Skeletal muscle satellite cell (primary cell): ENCODE results near the gene AARS1.
A peak's percentile ranks its signal among the peaks of the same experiment; 100 is the strongest.
"Not testable (repeated sequence)": the region's sequence is repeated elsewhere in the genome, so short reads cannot be mapped to it uniquely, and the experiment has no call there.

Experiments used
- H3K27me3 ChIP-seq: 2 replicates; pipeline ENCODE4 v1.7.0; 2013; ENCODE audit warnings: low read length; ENCODE audit not compliant: control insufficient read depth, insufficient read depth
- H3K36me3 ChIP-seq: 2 replicates; pipeline ENCODE4 v1.7.0; 2013; ENCODE audit warnings: mild to moderate bottlenecking, control low read depth, low read length; ENCODE audit not compliant: insufficient read depth
- H3K4me1 ChIP-seq: 2 replicates; pipeline ENCODE4 v1.7.0; 2013; ENCODE audit warnings: low read length; ENCODE audit not compliant: control insufficient read depth, insufficient read depth
- H3K4me2 ChIP-seq: 2 replicates; pipeline ENCODE4 v1.7.0; 2013; ENCODE audit warnings: mild to moderate bottlenecking, low read length
- H3K4me3 ChIP-seq: 2 replicates; pipeline ENCODE4 v1.7.0; 2013; ENCODE audit warnings: low read length
- H3K9ac ChIP-seq: 2 replicates; pipeline ENCODE4 v1.7.0; 2013; ENCODE audit warnings: mild to moderate bottlenecking, low read depth, low read length, moderate library complexity
- H3K9me3 ChIP-seq: replicated peaks from 2 replicates; pipeline ENCODE4 v1.7.0; 2013; ENCODE audit warnings: mild to moderate bottlenecking, control low read depth, low read length

The AARS1 gene

GRCh38 chr16:70251629-70252354 lies 37.5 kb downstream of the AARS1 start, which contains the start of gene EXOSC6:
Gene EXOSC6, minus strand, starts transcription at chr16:70251940. Its CDS starts 40 bp downstream, at chr16:70251900.
- H3K9me3 ChIP-seq, result no peaks in the 10 kb centered on the region
- peak within 1 kb of the TSS; percentile 91 for H3K4me3 ChIP-seq
- H3K4me2 ChIP-seq, result peak within 1 kb of the TSS; percentile 98
- H3K9ac ChIP-seq, result peak within 1 kb of the TSS; percentile 91
- no peaks in the 10 kb centered on the region for H3K27me3 ChIP-seq
- H3K4me1 ChIP-seq, result peaks cover 5% of the 10 kb centered on the region
- H3K36me3 ChIP-seq, result peaks cover 41% of the 10 kb centered on the region

GRCh38 chr16:70250748-70251628 lies 38.3 kb downstream of the AARS1 start:
- peak overlapping the region; percentile 91 for H3K4me3 ChIP-seq
- H3K36me3 ChIP-seq, result peaks cover 41% of the 10 kb centered on the region

GRCh38 chr16:70249697-70250096 lies 39.6 kb downstream of the AARS1 start:
- H3K4me2 ChIP-seq, result peak overlapping the region; percentile 75
- not testable (repeated sequence) for H3K4me3 ChIP-seq, H3K9ac ChIP-seq, H3K27me3 ChIP-seq, H3K9me3 ChIP-seq, H3K4me1 ChIP-seq
- peaks cover 30% of the 10 kb centered on the region for H3K36me3 ChIP-seq

More at GRCh38 chr16:70250748-70251628, 38.3 kb downstream of the AARS1 start:
- Histone ChIP-seq H3K4me1 (peaks cover 5% of the 10 kb centered on the region), H3K9ac (peak overlapping the region; percentile 91), H3K27me3 (no peaks in the 10 kb centered on the region), H3K9me3 (no peaks in the 10 kb centered on the region), H3K4me2 (peak overlapping the region; percentile 98)

- not testable (repeated sequence) for H3K4me2 ChIP-seq, H3K36me3 ChIP-seq, H3K27me3 ChIP-seq, H3K4me1 ChIP-seq, H3K9me3 ChIP-seq, H3K9ac ChIP-seq, H3K4me3 ChIP-seq
Observed at GRCh38 chr16:70238773-70239172, 50.5 kb downstream of the AARS1 start.

- not testable (repeated sequence) for H3K27me3 ChIP-seq, H3K4me2 ChIP-seq, H3K9ac ChIP-seq, H3K9me3 ChIP-seq, H3K4me3 ChIP-seq, H3K4me1 ChIP-seq, H3K36me3 ChIP-seq
Observed at GRCh38 chr16:70231831-70232230, 57.5 kb downstream of the AARS1 start.

- not testable (repeated sequence) for H3K4me3 ChIP-seq, H3K4me1 ChIP-seq, H3K27me3 ChIP-seq, H3K36me3 ChIP-seq, H3K9ac ChIP-seq, H3K9me3 ChIP-seq, H3K4me2 ChIP-seq
Observed at GRCh38 chr16:70226024-70226423, 63.3 kb downstream of the AARS1 start.

GRCh38 chr16:70225430-70225829 lies 63.9 kb downstream of the AARS1 start:
- H3K9ac ChIP-seq, H3K4me1 ChIP-seq, H3K4me2 ChIP-seq, H3K4me3 ChIP-seq, H3K36me3 ChIP-seq, H3K27me3 ChIP-seq, H3K9me3 ChIP-seq: not testable (repeated sequence)

- H3K9me3 ChIP-seq, H3K9ac ChIP-seq, H3K4me3 ChIP-seq, H3K4me1 ChIP-seq, H3K27me3 ChIP-seq, H3K36me3 ChIP-seq, H3K4me2 ChIP-seq: not testable (repeated sequence)
Observed at GRCh38 chr16:70224645-70225044, 64.7 kb downstream of the AARS1 start.

GRCh38 chr16:70223971-70224513 lies 65.3 kb downstream of the AARS1 start:
- H3K9me3 ChIP-seq, H3K4me3 ChIP-seq, H3K9ac ChIP-seq, H3K4me2 ChIP-seq, H3K27me3 ChIP-seq, H3K36me3 ChIP-seq, H3K4me1 ChIP-seq: not testable (repeated sequence)

GRCh38 chr16:70223216-70223615 lies 66.1 kb downstream of the AARS1 start:
- H3K9ac ChIP-seq, H3K9me3 ChIP-seq, H3K4me3 ChIP-seq, H3K36me3 ChIP-seq, H3K27me3 ChIP-seq, H3K4me2 ChIP-seq, H3K4me1 ChIP-seq: not testable (repeated sequence)

- not testable (repeated sequence) for H3K4me3 ChIP-seq, H3K27me3 ChIP-seq, H3K9me3 ChIP-seq, H3K36me3 ChIP-seq, H3K4me2 ChIP-seq, H3K4me1 ChIP-seq, H3K9ac ChIP-seq
Observed at GRCh38 chr16:70222574-70222973, 66.7 kb downstream of the AARS1 start.
